Fibroblast of pulmonary artery (primary cell): ENCODE results near the gene ETFA.

Source experiments
- DNase-seq: peaks from one replicate; pipeline ENCODE4 v3.0.0-alpha.2; 2010; ENCODE audit warnings: low read depth
- H3K4me3 ChIP-seq: replicated peaks from 2 replicates; pipeline ENCODE4 v1.5.1; 2011; ENCODE audit warnings: low read depth, mild to moderate bottlenecking, control low read depth, low read length, moderate library complexity
- TF ChIP-seq, protein P1 (sequence below): IDR thresholded peaks from 2 replicates; pipeline ENCODE4 v1.5.1; 2011; ENCODE audit warnings: mild to moderate bottlenecking, control low read depth, low read length, inconsistent platforms; ENCODE audit errors: missing control alignments

The ETFA gene

DNA sequence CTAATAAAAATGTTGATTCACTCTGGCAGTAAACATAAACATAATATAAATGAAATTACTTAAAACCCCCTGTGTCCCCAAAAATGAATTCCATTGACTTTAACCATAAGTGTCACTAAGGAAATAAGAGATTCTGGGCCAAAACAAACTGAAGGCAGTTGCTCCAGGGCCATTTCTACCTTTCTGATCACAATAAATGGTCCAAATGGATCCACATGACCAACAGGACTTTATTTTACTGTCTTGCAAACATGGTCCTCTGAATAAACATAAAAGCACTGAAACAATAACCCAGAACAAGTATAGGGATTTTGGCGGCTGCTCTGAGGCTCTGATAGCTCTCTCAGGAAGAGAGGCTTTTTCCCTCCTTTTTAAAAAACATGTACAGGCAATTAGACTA, 77.3 kb downstream of the ETFA start:
- no peak overlapping the region for H3K4me3 ChIP-seq
- DNase-seq = no peak

DNA sequence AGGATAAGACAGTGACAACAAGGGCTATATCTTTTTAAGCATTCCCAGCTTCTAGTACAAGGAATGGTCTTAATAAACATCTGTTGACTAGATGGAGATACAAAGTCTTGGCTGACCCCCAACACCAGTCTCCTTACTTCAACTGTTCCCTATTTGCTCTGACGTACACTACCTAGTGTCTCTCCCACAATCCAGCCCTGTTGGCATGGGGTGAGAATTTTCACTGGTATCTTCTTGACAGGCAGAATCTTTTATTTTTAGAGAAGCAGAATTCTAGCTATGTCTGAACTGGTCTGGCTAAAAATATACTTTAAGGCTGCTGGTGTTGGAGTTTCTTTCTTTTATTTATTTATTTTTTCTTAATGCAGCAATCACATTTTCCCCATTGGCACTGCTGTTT, 82.0 kb downstream of the ETFA start:
- DNase-seq = no peak
- TF ChIP-seq, protein P1, sequence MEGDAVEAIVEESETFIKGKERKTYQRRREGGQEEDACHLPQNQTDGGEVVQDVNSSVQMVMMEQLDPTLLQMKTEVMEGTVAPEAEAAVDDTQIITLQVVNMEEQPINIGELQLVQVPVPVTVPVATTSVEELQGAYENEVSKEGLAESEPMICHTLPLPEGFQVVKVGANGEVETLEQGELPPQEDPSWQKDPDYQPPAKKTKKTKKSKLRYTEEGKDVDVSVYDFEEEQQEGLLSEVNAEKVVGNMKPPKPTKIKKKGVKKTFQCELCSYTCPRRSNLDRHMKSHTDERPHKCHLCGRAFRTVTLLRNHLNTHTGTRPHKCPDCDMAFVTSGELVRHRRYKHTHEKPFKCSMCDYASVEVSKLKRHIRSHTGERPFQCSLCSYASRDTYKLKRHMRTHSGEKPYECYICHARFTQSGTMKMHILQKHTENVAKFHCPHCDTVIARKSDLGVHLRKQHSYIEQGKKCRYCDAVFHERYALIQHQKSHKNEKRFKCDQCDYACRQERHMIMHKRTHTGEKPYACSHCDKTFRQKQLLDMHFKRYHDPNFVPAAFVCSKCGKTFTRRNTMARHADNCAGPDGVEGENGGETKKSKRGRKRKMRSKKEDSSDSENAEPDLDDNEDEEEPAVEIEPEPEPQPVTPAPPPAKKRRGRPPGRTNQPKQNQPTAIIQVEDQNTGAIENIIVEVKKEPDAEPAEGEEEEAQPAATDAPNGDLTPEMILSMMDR = no peak
- no peak overlapping the region for H3K4me3 ChIP-seq

More for the DNA sequence above, 77.3 kb downstream of the ETFA start:
- TF ChIP-seq, protein P1 = no peak

DNA sequence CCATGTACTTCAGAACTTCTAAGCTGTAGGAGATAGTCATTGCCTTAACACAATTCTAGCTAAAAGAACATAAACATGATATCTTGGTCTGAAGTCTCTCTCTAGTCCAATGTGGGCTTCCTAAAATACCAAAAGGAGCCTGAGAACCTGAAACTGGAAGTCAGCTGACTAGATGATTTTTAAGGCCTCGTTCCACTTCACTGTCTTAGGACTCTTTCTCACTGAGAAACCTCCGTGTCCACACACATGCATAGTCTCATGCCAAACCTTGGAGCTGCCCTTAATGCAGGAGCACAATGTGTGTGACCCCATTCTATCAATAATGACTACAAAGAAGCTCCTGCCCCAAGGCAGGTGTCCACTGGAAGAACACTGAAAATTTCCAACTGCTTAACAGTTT, 87.7 kb downstream of the ETFA start:
- TF ChIP-seq, protein P1 = no peak
- DNase-seq = no peak
- no peak overlapping the region for H3K4me3 ChIP-seq

DNA sequence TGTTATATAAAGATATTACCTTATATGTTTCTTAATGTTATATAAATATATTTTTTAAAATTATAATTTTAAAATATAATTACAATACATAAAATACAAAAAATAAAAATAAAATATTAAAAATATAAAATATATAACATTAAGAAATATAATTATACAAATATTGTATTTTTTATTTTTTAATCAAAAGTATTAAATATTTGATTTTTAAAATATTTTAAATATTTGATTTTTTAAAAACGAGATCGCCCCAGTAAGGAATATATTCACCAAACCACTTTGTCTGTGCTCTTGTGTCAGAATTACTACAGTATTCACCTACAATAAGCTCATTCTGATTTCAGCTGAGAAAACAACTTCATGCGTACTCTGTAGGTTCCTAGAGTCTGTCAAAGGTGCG, 89.1 kb downstream of the ETFA start:
- no peak overlapping the region for H3K4me3 ChIP-seq
- TF ChIP-seq, protein P1 = no peak
- no peak for DNase-seq

DNA sequence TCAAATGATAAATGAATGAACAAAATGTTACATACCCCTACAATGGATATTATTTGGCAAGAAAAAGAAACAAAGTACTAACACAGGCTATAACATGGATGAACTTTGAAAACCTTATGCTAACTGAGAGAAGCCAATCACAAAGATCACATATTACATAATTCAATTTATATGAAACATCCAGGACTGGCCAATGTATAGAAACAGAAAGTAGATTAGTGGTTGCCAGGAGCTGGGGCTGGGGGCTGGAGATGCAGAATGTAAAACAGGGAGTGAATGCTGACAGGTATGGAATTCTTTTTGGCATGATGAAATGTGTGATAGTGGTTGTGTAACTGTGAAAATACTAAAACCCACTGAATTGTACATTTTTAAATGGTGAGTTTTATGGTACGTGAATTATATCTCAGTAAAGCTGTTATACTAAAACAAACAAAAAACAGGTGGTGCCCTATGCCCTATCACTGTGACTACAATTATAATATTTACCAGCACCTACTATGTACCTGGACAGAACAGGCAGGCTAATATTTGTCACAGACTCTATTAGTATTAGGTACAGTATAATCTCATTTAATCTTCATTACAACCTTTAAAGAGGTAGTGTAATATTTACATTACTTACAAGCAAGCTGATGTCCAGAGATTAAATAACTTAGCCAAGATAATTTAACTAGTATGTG, 90.0 kb downstream of the ETFA start:
- TF ChIP-seq, protein P1 = no peak
- DNase-seq = no peak
- H3K4me3 ChIP-seq = no peak overlapping the region

DNA sequence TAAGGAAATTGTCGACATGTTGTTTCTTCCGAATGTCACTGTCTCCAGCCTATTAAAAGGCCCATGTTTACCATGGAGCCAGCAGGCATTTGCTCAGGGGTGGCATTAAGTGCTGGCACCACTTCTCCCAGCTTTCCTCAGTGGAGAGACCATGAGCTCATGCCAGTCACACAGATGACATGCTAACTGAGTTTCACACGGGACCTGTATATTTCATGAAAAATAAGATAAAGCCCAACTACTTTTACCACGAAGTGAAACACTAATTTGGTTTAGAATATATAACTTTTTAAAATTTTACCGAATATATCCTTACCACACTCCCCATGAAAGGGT, 93.4 kb downstream of the ETFA start:
- H3K4me3 ChIP-seq = no peak overlapping the region
- TF ChIP-seq, protein P1 = no peak
- no peak for DNase-seq
